ENCODE data around the gene FYCO1.
"Not testable (repeated sequence)": the region's sequence is repeated elsewhere in the genome, so short reads cannot be mapped to it uniquely, and the experiment has no call there.

DNA sequence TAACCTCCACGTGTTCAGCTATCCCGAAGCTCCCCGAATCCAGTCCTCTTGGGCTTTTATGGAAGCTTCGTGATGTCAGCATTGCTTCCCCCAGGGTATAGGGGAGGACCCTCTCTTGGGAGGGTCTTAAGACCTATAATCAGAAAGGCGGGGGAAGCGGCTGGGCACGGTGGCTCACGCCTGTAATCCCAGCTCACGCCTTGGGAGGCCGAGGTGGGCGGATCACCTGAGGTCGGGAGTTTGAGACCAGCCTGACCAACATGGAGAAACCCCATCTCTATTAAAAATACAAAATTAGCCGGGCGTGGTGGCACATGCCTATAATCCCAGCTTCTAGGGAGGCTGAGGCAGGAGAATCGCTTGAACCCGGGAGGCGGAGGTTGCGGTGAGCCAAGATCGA is 1.9 kb upstream of the FYCO1 start:
- TF ChIP-seq, protein P1, sequence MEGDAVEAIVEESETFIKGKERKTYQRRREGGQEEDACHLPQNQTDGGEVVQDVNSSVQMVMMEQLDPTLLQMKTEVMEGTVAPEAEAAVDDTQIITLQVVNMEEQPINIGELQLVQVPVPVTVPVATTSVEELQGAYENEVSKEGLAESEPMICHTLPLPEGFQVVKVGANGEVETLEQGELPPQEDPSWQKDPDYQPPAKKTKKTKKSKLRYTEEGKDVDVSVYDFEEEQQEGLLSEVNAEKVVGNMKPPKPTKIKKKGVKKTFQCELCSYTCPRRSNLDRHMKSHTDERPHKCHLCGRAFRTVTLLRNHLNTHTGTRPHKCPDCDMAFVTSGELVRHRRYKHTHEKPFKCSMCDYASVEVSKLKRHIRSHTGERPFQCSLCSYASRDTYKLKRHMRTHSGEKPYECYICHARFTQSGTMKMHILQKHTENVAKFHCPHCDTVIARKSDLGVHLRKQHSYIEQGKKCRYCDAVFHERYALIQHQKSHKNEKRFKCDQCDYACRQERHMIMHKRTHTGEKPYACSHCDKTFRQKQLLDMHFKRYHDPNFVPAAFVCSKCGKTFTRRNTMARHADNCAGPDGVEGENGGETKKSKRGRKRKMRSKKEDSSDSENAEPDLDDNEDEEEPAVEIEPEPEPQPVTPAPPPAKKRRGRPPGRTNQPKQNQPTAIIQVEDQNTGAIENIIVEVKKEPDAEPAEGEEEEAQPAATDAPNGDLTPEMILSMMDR (IDR thresholded peaks at IDR 0.05): not testable (repeated sequence)
- TF ChIP-seq ZFX (IDR thresholded peaks at IDR 0.05; ENCODE audit: borderline replicate concordance): not testable (repeated sequence)

All from 22Rv1 (cell line).